Spleen (tissue), 11 donors: Measurements from ENCODE around the gene DDX56. TPM values are rescaled to one million over a fixed set of nuclear protein-coding genes. Genes with fewer than 3 reads are reported as not detected.
A peak's percentile ranks its signal among the peaks of the same experiment; 100 is the strongest.

Experiments used
- DNase-seq: peaks from one replicate; pipeline ENCODE4 v3.0.0-alpha.2; 2020
- H3K27ac ChIP-seq, 8 donors: fragments of 200-600 bp; sonication (generic) in 7 of 8; 1 replicate in 4 of 8; 2 replicates in 4 of 8; pipeline versions ENCODE4 v1.5.0 to v1.8.0; 2016 to 2021; ENCODE audit warnings: inconsistent platforms in 4 of 8, mild to moderate bottlenecking in 4 of 8, moderate library complexity in 1 of 8
- H3K27me3 ChIP-seq, 7 donors: fragments of 200-600 bp; sonication (generic) in 6 of 7; replicated peaks in 1 of 7; 1 replicate in 4 of 7; 2 replicates in 3 of 7; pipeline versions ENCODE4 v1.5.0 to v1.8.0; 2016 to 2021; ENCODE audit warnings: inconsistent platforms in 3 of 7, mild to moderate bottlenecking in 1 of 7
- H3K36me3 ChIP-seq, 6 donors: fragments of 200-600 bp; sonication (generic) in 5 of 6; 1 replicate in 4 of 6; 2 replicates in 2 of 6; pipeline versions ENCODE4 v1.5.0 to v1.8.0; 2016 to 2021; ENCODE audit warnings: inconsistent platforms in 2 of 6
- H3K4me1 ChIP-seq, 6 donors: fragments of 200-600 bp; sonication (generic) in 5 of 6; 1 replicate in 3 of 6; 2 replicates in 3 of 6; pipeline versions ENCODE4 v1.5.0 to v1.8.0; 2016 to 2021; ENCODE audit warnings: inconsistent platforms in 3 of 6
- H3K4me3 ChIP-seq, 8 donors: fragments of 200-600 bp; sonication (generic) in 7 of 8; 1 replicate in 4 of 8; 2 replicates in 4 of 8; pipeline versions ENCODE4 v1.5.0 to v1.8.0; 2016 to 2021; ENCODE audit warnings: inconsistent platforms in 4 of 8, mild to moderate bottlenecking in 4 of 8, moderate library complexity in 2 of 8
- H3K9me3 ChIP-seq, 8 donors: fragments of 200-600 bp; sonication (generic) in 7 of 8; 1 replicate in 4 of 8; 2 replicates in 4 of 8; pipeline versions ENCODE4 v1.5.0 to v1.8.0; 2016 to 2021; ENCODE audit warnings: inconsistent platforms in 4 of 8
- CTCF ChIP-seq, 11 experiments: fragments of 200-600 bp in 7 of 11; fragments of 450-650 bp in 4 of 11; sonication (generic) in 4 of 11; IDR thresholded peaks in 8 of 11; conservative IDR thresholded peaks in 3 of 11; 1 replicate in 7 of 11; 2 replicates in 4 of 11; pipeline versions ENCODE4 v1.4.0 to v1.8.0; 2016 to 2021; ENCODE audit warnings: antibody characterized with exemption in 11 of 11, inconsistent platforms in 4 of 11, mild to moderate bottlenecking in 1 of 11
- POLR2A ChIP-seq, 3 donors: fragments of 450-650 bp; IDR thresholded peaks; one replicate each; pipeline ENCODE4 v1.5.1; 2017; ENCODE audit warnings: antibody characterized with exemption in 3 of 3, mild to moderate bottlenecking in 1 of 3
- POLR2AphosphoS5 ChIP-seq, 3 donors: sonication (generic); formaldehyde crosslinking; IDR thresholded peaks; one replicate each; pipeline ENCODE4 v1.5.1; 2017; ENCODE audit warnings: antibody characterized with exemption in 3 of 3
- WGBS, 5 donors: extraction: QIAGEN DNeasy Blood & Tissue Kit in 3 of 5; methylation state at CpG; one replicate each; pipeline versions ENCODE4 v1.1.5 to v1.1.7; 2013 to 2018; 5-methylcytosine and 5-hydroxymethylcytosine counted together
- intact Hi-C: fragments of 100-400 bp; cut with DNase I; formaldehyde crosslinking; loops from one replicate; pipeline ENCODE4 v1.15.0; 2023; ENCODE audit warnings: low total_unique reads
- polyA plus RNA-seq, 3 donors: library from polyadenylated mRNA; stranded (reverse); fragments of 200-250 nt; gene quantifications; one replicate each; pipeline ENCODE4 v1.2.1, GENCODE V29; 2013
- total RNA-seq, 7 donors: library from RNA; depleted of rRNA in 3 of 7; stranded (reverse); fragments of >200 nt in 3 of 7; fragmentation: NEBNext Ultra II Directional in 4 of 7; extraction: Animal tissue kit (Norgen Biotek cat#: 25700) in 4 of 7; gene quantifications; one replicate each; pipeline versions ENCODE4 v1.1.0 to v1.2.1, GENCODE V29; 2016 to 2021
- donor health status: healthy with polysubstance abuse.
- donor health status: DM: no; HTN: no; CAD: no; lungs with moderate emphysema.
- donor health status: DM: no; HTN: no; CAD: no.
- donor health status: Bipolar disorder and iron deficiency.
- donor health status: healthy.
- donor health status: DM: no; HTN: no; CAD: no.
- donor health status: DM: yes; HTN: yes; CAD: no.

DDX56 gene
- total and polyA plus RNA-seq, 10 donors, result 56.1 to 130 (median 70.0) TPM

GRCh38 chr7:44538798-44539668, 34.7 kb downstream of the DDX56 start:
- Histone ChIP-seq H3K4me1 (no peaks in the 10 kb centered on the region), H3K27me3 (no peaks in the 10 kb centered on the region), H3K9me3 (no peaks in the 10 kb centered on the region), H3K4me3 (no peak overlapping the region), H3K27ac (no peak overlapping the region), H3K36me3 (no peaks in the 10 kb centered on the region)
- 84 to 92% (median 90%) methylated on average over 17 to 32 of the region's 32 CpGs for WGBS, 5 donors
- peak; percentile 50 for DNase-seq
- intact Hi-C loops, result no loop called here
- TF ChIP-seq POLR2A (IDR thresholded peaks at IDR 0.05) (no peak), POLR2AphosphoS5 (IDR thresholded peaks at IDR 0.05) (no peak), CTCF (IDR thresholded peaks at IDR 0.05 in 8 of 11, conservative IDR thresholded peaks at IDR 0.05 in 3 of 11) (no peak)

GRCh38 chr7:44538093-44538797, 35.5 kb downstream of the DDX56 start:
- 80 to 91% (median 88%) methylated on average over 15 to 17 of the region's 17 CpGs for WGBS, 5 donors
- no peaks in the 10 kb centered on the region for H3K27me3 ChIP-seq
- no peaks in the 10 kb centered on the region for H3K36me3 ChIP-seq
- H3K4me1 ChIP-seq, result no peaks in the 10 kb centered on the region
- no peak for TF ChIP-seq CTCF (IDR thresholded peaks at IDR 0.05 in 8 of 11, conservative IDR thresholded peaks at IDR 0.05 in 3 of 11)
- TF ChIP-seq POLR2AphosphoS5 (IDR thresholded peaks at IDR 0.05), result no peak
- no peak for TF ChIP-seq POLR2A (IDR thresholded peaks at IDR 0.05)
- intact Hi-C loops, result no loop called here
- no peaks in the 10 kb centered on the region for H3K9me3 ChIP-seq
- no peak overlapping the region for H3K4me3 ChIP-seq
- H3K27ac ChIP-seq, result no peak overlapping the region
- peak; percentile 59 for DNase-seq

GRCh38 chr7:44537442-44537841, 36.3 kb downstream of the DDX56 start:
- Histone ChIP-seq H3K9me3 (no peaks in the 10 kb centered on the region), H3K27me3 (no peaks in the 10 kb centered on the region), H3K27ac (no peak overlapping the region), H3K4me1 (no peaks in the 10 kb centered on the region), H3K36me3 (no peaks in the 10 kb centered on the region), H3K4me3 (no peak overlapping the region)
- no peak for TF ChIP-seq CTCF (IDR thresholded peaks at IDR 0.05 in 8 of 11, conservative IDR thresholded peaks at IDR 0.05 in 3 of 11)
- no peak for TF ChIP-seq POLR2AphosphoS5 (IDR thresholded peaks at IDR 0.05)
- TF ChIP-seq POLR2A (IDR thresholded peaks at IDR 0.05), result no peak
- DNase-seq, result no peak
- WGBS, 5 donors, result 89 to 96% (median 92%) methylated on average over 6 of the region's 6 CpGs
- intact Hi-C loops, result no loop called here

- no peak overlapping the region for H3K27ac ChIP-seq
- TF ChIP-seq CTCF (IDR thresholded peaks at IDR 0.05 in 8 of 11, conservative IDR thresholded peaks at IDR 0.05 in 3 of 11), result no peak
- no peak for TF ChIP-seq POLR2A (IDR thresholded peaks at IDR 0.05)
- TF ChIP-seq POLR2AphosphoS5 (IDR thresholded peaks at IDR 0.05), result no peak
- intact Hi-C loops, result no loop called here
- H3K27me3 ChIP-seq, result no peaks in the 10 kb centered on the region
- peaks cover 0 to 2% (median 0%) of the 10 kb centered on the region in 6 donors for H3K4me1 ChIP-seq
- 77 to 86% (median 84%) methylated on average over 8 to 10 of the region's 10 CpGs for WGBS, 5 donors
- DNase-seq, result peak; percentile 39
- H3K4me3 ChIP-seq, result no peak overlapping the region
- no peaks in the 10 kb centered on the region for H3K9me3 ChIP-seq
- no peaks in the 10 kb centered on the region for H3K36me3 ChIP-seq
These were observed 37.6 kb downstream of the DDX56 start for GRCh38 chr7:44536090-44536489.
